OCI-LY3 (cell line): ENCODE results near the gene ECSCR.

Experiments
- H2AFZ ChIP-seq: fragments of 200-600, 300-600 bp; shearing (Covaris generic); 2 replicates; pipeline ENCODE4 v1.6.0; 2014; ENCODE audit warnings: antibody characterized with exemption, low read depth, low read length
- H3K27ac ChIP-seq: fragments of 200-600, 300-600 bp; sonication (generic); 2 replicates; pipeline ENCODE4 v1.5.1; 2014; ENCODE audit warnings: mild to moderate bottlenecking, low read length, moderate library complexity, mixed read lengths
- H3K27me3 ChIP-seq: fragments of 200-600, 300-600 bp; sonication (generic); 2 replicates; pipeline ENCODE4 v1.6.1; 2014; ENCODE audit warnings: low read depth, low read length, mixed read lengths
- H3K36me3 ChIP-seq: fragments of 200-600, 300-600 bp; sonication (generic); replicated peaks from 2 replicates; pipeline ENCODE3; 2014; ENCODE audit warnings: low read depth, low read length, mixed read lengths
- H3K4me1 ChIP-seq: fragments of 300-600, 200-600 bp; sonication (generic); 2 replicates; pipeline ENCODE4 v1.6.1; 2014; ENCODE audit warnings: low read length, mixed read lengths
- H3K4me2 ChIP-seq: fragments of 200-600, 300-600 bp; sonication (generic); 2 replicates; pipeline ENCODE4 v1.6.1; 2014; ENCODE audit warnings: low read length, mixed read lengths
- H3K4me3 ChIP-seq: fragments of 300-600, 200-600 bp; sonication (generic); 2 replicates; pipeline ENCODE4 v1.5.1; 2014; ENCODE audit warnings: antibody characterized with exemption, mild to moderate bottlenecking, low read length, moderate library complexity
- H3K79me2 ChIP-seq: fragments of 300-600, 200-600 bp; shearing (Covaris generic); 2 replicates; pipeline ENCODE4 v1.6.1; 2014; ENCODE audit warnings: mild to moderate bottlenecking, low read length, mixed read lengths
- H3K9ac ChIP-seq: fragments of 300-600, 200-600 bp; shearing (Covaris generic); 2 replicates; pipeline ENCODE4 v1.6.0; 2014; ENCODE audit warnings: mild to moderate bottlenecking, low read length, moderate library complexity
- H3K9me3 ChIP-seq: fragments of 200-600, 300-600 bp; shearing (Covaris generic); 2 replicates; pipeline ENCODE4 v1.6.1; 2014; ENCODE audit warnings: low read length, mixed read lengths; ENCODE audit not compliant: insufficient read depth
- H4K20me1 ChIP-seq: fragments of 200-600, 300-600 bp; sonication (generic); 2 replicates; pipeline ENCODE4 v1.6.1; 2016; ENCODE audit warnings: low read length, mixed read lengths; ENCODE audit not compliant: insufficient read depth
- EZH2phosphoT487 ChIP-seq: fragments of 200-600 bp; shearing (Covaris generic); IDR thresholded peaks from 2 replicates; pipeline ENCODE4 v1.6.1; 2018; ENCODE audit warnings: antibody characterized with exemption, mixed run types, low read depth
- TF ChIP-seq, protein P1 (sequence below): fragments of 200-600, 300-600 bp; sonication (generic); IDR thresholded peaks from 2 replicates; pipeline ENCODE4 v1.5.1; 2014; ENCODE audit warnings: antibody characterized with exemption, low read length, low read depth

ECSCR gene

DNA sequence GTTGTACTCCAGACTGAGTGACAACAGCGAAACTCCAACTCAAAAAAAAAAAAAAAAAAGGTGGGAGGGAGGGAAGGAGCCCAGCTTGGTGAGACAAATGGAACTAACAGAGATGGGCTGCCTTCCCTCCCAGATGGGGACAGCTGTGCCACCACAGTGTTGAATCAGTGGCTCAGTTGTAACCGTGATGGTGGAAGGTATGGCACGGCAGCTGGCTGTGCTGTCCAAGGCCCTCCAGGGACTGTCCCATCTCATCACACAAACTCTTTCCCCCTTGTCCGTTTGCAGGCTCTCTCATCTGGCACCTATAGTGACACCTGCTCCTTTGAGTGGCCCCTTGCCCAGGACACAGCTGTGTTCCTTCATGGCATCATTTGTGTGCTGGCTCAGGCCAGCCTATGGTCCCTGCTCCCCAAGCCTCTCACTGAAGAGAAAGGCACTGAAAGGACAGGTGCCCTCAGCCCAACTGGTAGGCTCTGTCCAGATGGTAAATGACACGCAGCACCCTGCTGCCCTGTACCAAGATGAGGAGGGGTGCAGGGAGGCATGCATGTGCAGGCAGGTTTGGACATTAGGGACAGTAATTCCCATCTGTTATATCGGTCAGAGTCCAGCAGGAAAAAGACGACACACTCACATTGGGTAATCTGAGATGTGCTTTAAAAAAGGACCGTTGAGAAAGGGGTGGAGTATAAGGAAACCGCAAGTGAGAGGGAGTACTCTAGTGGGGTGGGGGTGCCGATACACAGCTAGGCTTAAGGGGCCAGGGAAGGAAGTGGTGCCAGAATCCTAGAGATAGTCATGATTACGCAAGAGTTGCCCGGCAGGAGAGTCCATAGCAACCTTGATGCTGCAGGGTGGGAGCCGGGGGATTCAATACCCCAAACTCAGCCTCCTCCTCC, 12.6 kb upstream of the ECSCR start:
- no peaks in the 10 kb centered on the region for H4K20me1 ChIP-seq
- no peak overlapping the region for H3K4me3 ChIP-seq
- no peak overlapping the region for H2AFZ ChIP-seq
- no peaks in the 10 kb centered on the region for H3K79me2 ChIP-seq
- no peaks in the 10 kb centered on the region for H3K9me3 ChIP-seq
- no peak overlapping the region for H3K27ac ChIP-seq
- no peak for TF ChIP-seq EZH2phosphoT487
- TF ChIP-seq, protein P1, sequence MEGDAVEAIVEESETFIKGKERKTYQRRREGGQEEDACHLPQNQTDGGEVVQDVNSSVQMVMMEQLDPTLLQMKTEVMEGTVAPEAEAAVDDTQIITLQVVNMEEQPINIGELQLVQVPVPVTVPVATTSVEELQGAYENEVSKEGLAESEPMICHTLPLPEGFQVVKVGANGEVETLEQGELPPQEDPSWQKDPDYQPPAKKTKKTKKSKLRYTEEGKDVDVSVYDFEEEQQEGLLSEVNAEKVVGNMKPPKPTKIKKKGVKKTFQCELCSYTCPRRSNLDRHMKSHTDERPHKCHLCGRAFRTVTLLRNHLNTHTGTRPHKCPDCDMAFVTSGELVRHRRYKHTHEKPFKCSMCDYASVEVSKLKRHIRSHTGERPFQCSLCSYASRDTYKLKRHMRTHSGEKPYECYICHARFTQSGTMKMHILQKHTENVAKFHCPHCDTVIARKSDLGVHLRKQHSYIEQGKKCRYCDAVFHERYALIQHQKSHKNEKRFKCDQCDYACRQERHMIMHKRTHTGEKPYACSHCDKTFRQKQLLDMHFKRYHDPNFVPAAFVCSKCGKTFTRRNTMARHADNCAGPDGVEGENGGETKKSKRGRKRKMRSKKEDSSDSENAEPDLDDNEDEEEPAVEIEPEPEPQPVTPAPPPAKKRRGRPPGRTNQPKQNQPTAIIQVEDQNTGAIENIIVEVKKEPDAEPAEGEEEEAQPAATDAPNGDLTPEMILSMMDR, result no peak
- no peaks in the 10 kb centered on the region for H3K27me3 ChIP-seq
- H3K36me3 ChIP-seq, result no peaks in the 10 kb centered on the region
- H3K4me2 ChIP-seq, result no peak overlapping the region
- no peaks in the 10 kb centered on the region for H3K4me1 ChIP-seq
- no peak overlapping the region for H3K9ac ChIP-seq

DNA sequence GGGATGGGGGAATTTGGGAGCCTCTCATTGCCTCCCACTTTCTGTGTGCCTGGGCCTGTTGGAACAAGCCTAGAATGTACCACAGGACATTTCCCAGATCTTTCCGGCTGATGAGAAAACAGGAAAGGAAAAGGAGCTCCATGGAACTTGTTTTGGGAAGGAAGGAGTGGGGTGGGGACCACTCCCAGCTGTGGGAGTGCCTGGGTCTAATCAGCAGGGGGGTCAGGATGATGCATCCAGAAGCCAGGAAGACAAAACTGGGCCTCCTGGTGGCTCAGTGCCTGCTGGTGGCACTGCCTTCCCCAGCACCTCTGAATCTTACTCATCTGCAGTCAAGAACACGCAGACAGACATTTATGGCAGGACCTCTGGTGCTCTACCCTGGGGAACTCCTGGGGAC, 11.0 kb upstream of the ECSCR start:
- H3K9ac ChIP-seq, result no peak overlapping the region
- no peak overlapping the region for H3K27ac ChIP-seq

DNA sequence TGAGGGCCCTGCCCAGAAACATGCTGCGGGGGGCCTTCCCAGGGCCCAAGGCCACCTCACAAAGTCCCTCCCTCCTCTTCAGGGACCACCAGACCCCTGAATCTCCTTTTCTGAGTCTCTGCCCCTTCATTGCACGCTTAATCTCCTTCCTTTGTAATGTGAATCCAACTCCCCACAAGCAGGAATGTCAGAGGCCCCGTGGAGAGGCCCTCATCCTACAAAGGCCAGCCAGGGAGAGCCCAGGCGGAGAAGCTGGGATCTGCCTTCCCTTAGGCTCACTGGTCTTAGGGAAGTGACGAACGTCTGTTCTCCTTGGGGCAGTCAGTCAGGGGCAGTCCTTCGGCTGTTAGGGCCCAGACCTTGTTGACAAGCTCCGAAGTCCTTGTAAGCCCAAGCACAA, 10.6 kb upstream of the ECSCR start:
- Histone ChIP-seq H3K4me2 (no peak overlapping the region), H3K4me1 (no peaks in the 10 kb centered on the region), H3K79me2 (no peaks in the 10 kb centered on the region), H3K36me3 (no peaks in the 10 kb centered on the region), H3K9me3 (no peaks in the 10 kb centered on the region), H3K27ac (no peak overlapping the region), H3K9ac (no peak overlapping the region), H3K4me3 (no peak overlapping the region), H3K27me3 (no peaks in the 10 kb centered on the region), H2AFZ (no peak overlapping the region), H4K20me1 (no peaks in the 10 kb centered on the region)
- TF ChIP-seq, protein P1, result no peak
- no peak for TF ChIP-seq EZH2phosphoT487

More for the DNA sequence above, 11.0 kb upstream of the ECSCR start:
- no peaks in the 10 kb centered on the region for H3K79me2 ChIP-seq
- H3K36me3 ChIP-seq, result no peaks in the 10 kb centered on the region
- H4K20me1 ChIP-seq, result no peaks in the 10 kb centered on the region
- H3K4me3 ChIP-seq, result no peak overlapping the region
- H3K9me3 ChIP-seq, result no peaks in the 10 kb centered on the region
- H3K4me1 ChIP-seq, result no peaks in the 10 kb centered on the region
- TF ChIP-seq EZH2phosphoT487, result no peak
- TF ChIP-seq, protein P1, result no peak
- no peaks in the 10 kb centered on the region for H3K27me3 ChIP-seq
- no peak overlapping the region for H2AFZ ChIP-seq
- H3K4me2 ChIP-seq, result no peak overlapping the region

DNA sequence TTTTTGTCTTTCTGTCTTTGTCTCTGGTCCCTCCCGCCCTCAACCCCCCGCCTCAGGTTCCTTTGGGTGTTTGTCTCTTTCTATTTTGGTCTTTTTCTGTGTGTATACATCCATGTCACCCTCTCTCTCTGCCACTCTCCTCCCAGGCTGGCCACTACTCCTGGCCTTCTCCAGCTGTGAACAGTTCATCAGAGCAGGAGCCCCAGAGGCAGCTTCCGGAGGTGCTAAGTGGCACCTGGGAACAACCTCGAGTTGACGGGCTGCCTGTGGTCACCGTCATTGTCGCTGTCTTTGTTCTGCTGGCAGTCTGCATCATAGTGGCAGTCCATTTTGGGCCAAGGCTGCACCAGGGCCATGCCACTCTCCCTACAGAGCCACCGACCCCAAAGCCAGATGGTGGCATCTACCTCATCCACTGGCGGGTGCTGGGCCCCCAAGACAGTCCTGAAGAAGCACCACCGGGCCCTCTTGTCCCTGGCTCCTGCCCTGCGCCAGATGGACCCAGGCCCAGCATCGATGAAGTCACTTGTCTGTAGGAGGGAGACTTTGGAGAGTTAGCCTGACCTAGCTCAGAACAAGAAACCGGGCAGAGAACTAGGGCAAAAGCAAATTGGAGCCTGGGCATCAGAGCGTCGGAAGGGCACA, 10.0 kb upstream of the ECSCR start:
- Histone ChIP-seq H3K9me3 (no peaks in the 10 kb centered on the region), H3K36me3 (no peaks in the 10 kb centered on the region), H3K4me1 (no peaks in the 10 kb centered on the region), H4K20me1 (no peaks in the 10 kb centered on the region), H3K27ac (no peak overlapping the region), H3K27me3 (no peaks in the 10 kb centered on the region), H3K4me2 (no peak overlapping the region), H3K9ac (no peak overlapping the region), H3K4me3 (no peak overlapping the region), H2AFZ (no peak overlapping the region), H3K79me2 (no peaks in the 10 kb centered on the region)
- TF ChIP-seq EZH2phosphoT487, result no peak
- TF ChIP-seq, protein P1, result no peak
